MM.1S (cell line): Measurements from ENCODE around the gene ARF6.
"Not testable (repeated sequence)": the region's sequence is repeated elsewhere in the genome, so short reads cannot be mapped to it uniquely, and the experiment has no call there.

ENCODE experiments used
- EZH2phosphoT487 ChIP-seq: fragments of 300-600 bp; sonication (generic); IDR thresholded peaks from 2 replicates; pipeline ENCODE4 v1.6.1; 2018; ENCODE audit warnings: antibody characterized with exemption, low read length
- TF ChIP-seq, protein P1 (sequence below): fragments of 300-600 bp; sonication (generic); IDR thresholded peaks from 2 replicates; pipeline ENCODE4 v1.5.1; 2016; ENCODE audit warnings: antibody characterized with exemption, low read length, mixed read lengths

DNA sequence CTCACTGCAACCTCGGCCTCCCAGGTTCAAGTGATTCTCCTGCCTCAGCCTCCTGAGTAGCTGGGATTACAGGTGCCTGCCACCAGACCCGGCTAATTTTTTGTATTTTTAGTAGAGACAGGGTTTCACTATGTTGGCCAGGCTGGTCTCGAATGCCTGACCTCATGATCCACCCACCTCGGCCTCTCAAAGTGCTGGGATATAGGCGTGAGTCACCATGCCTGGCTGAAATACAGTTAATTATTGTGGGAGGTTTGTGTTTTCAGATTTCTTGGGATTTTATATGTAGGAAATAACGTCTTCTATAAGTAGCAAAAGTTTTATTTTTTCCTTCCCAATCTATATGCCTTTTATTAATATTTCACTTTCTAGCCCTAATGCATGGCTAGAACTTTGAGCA lies 19.3 kb upstream of the ARF6 start:
- TF ChIP-seq, protein P1, sequence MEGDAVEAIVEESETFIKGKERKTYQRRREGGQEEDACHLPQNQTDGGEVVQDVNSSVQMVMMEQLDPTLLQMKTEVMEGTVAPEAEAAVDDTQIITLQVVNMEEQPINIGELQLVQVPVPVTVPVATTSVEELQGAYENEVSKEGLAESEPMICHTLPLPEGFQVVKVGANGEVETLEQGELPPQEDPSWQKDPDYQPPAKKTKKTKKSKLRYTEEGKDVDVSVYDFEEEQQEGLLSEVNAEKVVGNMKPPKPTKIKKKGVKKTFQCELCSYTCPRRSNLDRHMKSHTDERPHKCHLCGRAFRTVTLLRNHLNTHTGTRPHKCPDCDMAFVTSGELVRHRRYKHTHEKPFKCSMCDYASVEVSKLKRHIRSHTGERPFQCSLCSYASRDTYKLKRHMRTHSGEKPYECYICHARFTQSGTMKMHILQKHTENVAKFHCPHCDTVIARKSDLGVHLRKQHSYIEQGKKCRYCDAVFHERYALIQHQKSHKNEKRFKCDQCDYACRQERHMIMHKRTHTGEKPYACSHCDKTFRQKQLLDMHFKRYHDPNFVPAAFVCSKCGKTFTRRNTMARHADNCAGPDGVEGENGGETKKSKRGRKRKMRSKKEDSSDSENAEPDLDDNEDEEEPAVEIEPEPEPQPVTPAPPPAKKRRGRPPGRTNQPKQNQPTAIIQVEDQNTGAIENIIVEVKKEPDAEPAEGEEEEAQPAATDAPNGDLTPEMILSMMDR, result not testable (repeated sequence)
- not testable (repeated sequence) for TF ChIP-seq EZH2phosphoT487
